Sigmoid colon (tissue), 4 donors: ENCODE results near the gene FKBP15.

ENCODE experiments used
- EP300 ChIP-seq, 4 donors: sonication (generic); formaldehyde crosslinking; IDR thresholded peaks; one replicate each; pipeline ENCODE4 v1.6.1; 2017; ENCODE audit warnings: antibody characterized with exemption in 4 of 4
- POLR2A ChIP-seq, 2 donors: fragments of 450-650 bp; IDR thresholded peaks; one replicate each; pipeline ENCODE4 v1.6.1; 2016; ENCODE audit warnings: antibody characterized with exemption in 2 of 2, mild to moderate bottlenecking in 2 of 2, moderate library complexity in 2 of 2

- TF ChIP-seq POLR2A (IDR thresholded peaks at IDR 0.05) (no peak), EP300 (IDR thresholded peaks at IDR 0.05) (no peak)
Measured at GRCh38 chr9:113237026-113237425, 15.9 kb upstream of the FKBP15 start.
